Occipital lobe (tissue), 2 donors: ENCODE measurements around the gene ACSM2A. TPM values are rescaled to one million over a fixed set of nuclear protein-coding genes. Genes with fewer than 3 reads are reported as not detected.
"Not testable (repeated sequence)": the region's sequence is repeated elsewhere in the genome, so short reads cannot be mapped to it uniquely, and the experiment has no call there.

Source experiments
- DNase-seq: peaks from one replicate; lab custom pipeline; 2025; lab: John Stamatoyannopoulos, UW
- total RNA-seq: library from RNA; depleted of rRNA; stranded (reverse); fragments of >200 nt; gene quantifications from one replicate; pipeline ENCODE4 v1.2.3, GENCODE V29; 2014

Gene ACSM2A
- total RNA-seq, 1 donor from 2014 or later = not detected

DNA sequence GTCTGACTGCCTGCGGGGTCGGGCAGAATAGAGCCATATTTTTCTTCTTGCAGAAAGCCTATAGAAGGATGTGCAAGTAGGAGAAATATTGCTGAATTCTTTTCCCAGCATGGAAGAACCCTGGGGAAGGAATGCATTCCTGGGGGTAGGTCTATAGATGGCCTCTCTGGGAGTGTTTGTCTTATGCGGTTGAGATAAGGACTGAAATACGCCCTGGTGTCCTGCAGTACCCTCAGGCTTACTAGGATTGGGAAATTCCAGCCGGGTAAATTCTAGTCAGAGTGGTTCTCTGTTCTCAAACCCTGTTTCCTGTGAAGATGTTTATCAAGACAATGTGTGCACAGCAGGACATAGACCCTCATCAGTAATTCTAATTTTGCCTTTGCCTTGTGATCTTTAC is 2.3 kb downstream of the ACSM2A start:
- not testable (repeated sequence) for DNase-seq

DNA sequence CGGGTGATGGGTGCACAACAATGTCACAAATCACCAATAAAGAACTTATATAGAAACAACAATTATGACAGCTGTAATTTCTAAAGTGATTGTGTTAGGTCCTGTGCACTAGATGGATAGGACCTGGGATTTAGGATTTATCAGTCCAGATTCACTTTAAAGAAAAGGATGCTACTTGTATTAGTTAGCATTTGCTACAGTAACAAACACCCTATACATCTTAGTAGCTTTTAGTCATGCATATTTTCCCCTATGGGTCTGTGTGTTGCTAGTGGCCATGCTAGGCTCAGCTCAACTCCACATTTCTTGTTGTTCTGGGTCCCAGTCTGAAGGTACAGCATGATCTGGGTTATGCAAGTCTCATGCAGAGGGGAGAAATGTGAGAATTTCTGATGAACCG is 7.9 kb downstream of the ACSM2A start:
- DNase-seq = not testable (repeated sequence)

DNA sequence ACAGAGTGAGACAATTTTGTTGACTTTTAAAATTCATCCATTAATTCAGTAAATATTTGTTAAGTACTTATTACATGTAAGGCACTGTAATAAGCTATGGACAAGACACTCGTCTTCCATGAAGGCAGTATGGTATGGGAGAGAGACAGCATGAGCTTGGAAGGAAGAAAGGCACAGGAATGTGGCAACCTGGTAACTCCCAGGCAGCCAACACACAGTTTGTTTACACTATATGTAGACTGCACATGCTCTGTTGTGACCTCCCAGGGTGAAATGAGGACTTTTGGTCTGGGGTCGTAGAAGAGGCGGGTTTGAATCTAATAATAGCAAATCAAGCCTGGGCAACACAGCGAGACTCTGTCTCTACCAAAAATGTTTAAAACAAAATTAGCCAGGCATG is 9.0 kb downstream of the ACSM2A start:
- not testable (repeated sequence) for DNase-seq

DNA sequence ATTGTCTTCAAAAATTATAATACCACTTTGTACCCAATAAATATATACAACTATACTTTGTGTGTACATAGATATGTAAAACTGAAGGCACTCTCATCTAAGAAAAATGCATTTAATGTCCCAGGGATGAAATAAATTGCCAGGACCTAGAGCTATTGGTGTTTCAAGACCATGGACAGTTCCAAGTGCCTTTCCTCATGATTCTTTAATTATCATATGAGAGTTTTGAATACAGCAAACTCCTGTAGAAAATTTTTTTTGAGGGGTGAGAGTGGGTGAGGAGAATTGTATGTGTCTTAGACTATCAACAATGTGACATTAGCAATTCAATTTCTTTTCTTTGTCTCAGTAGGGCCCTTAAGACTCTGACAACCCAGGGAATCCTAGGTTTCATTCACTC is 17.6 kb downstream of the ACSM2A start:
- not testable (repeated sequence) for DNase-seq

- not testable (repeated sequence) for DNase-seq
Observed at GRCh38 chr16:20469930-20470329, 18.6 kb downstream of the ACSM2A start.

GRCh38 chr16:20470732-20471131 is 19.4 kb downstream of the ACSM2A start:
- not testable (repeated sequence) for DNase-seq

GRCh38 chr16:20477188-20477744 is 25.9 kb downstream of the ACSM2A start:
- not testable (repeated sequence) for DNase-seq

- not testable (repeated sequence) for DNase-seq
Observed at GRCh38 chr16:20483989-20484388, 32.7 kb downstream of the ACSM2A start.

DNA sequence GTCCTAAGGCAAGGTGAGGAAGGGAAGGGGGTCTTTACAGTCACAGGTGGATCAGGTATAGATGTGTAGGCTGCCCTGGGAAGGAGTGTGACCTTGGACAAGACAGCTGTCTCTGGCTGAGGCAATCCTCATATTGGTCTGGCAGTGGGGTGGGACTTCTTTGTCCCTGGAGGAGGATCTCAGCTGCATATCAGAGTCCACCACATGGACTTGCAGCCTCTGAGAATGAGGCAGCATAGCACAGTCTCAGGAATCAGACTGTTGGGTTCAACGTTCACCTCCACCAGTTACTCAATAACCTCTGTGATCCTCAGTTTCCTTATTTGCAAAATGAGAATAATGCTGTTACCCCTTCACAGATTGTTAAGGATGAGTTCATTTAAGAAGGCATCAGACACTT is 33.4 kb downstream of the ACSM2A start:
- DNase-seq = no peak

DNA sequence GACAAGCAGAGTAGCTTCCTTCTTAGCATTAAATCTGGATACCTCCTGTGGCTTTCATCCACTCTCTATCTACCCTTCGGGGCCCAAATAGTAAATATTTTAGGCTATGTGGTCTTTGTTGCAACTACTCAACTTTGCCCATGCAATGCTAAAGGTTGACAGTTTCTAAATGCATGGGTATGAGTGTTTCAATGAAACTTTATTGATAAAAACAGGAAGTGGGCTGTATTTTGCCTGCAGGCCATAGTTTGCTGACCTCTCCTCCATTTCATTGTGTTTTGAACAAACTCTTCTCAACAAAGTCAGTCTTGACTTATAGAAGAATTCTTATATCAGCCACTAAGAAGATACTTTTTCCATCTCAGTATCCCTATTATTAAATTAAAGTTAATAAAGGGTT is 34.1 kb downstream of the ACSM2A start:
- DNase-seq = no peak

DNA sequence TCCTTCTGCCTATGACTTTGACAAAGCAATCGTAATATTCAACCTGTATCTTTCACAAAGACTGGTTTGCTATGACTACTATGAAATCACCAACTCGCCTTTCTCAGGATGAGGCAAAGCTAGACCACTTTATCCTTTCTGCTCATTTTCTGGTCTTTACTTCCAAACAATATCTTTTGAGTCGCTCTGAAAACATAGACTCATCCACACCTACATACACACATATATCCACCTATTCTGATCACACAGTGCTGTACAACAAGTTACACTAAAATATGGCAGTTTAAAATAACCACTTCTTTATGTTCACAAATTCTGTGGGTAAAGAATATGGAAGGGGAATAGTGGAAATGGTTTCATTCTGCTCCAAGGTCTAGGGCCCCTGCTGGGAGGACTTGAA is 39.7 kb downstream of the ACSM2A start:
- not testable (repeated sequence) for DNase-seq

- not testable (repeated sequence) for DNase-seq
Observed at GRCh38 chr16:20491448-20491847, 40.1 kb downstream of the ACSM2A start.

GRCh38 chr16:20504418-20504817 is 53.1 kb downstream of the ACSM2A start:
- no peak for DNase-seq

DNA sequence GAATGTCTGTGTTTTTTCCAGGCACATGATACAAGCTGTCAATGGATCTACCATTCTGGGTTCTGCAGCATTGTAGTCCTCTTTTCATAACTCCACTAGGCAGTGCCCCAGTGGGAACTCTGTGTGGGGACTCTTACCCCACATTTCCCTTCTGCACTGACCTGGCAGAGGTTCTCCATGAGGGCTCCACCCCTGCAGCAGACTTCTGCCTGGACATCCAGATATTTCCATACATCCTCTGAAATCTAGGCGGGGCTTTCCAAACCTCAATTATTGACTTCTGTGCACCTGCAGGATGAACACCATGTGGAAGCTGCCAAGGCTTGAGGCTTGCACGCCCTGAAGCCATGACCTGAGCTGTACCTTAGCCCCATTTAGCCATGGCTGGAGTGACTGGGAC is 56.0 kb downstream of the ACSM2A start:
- DNase-seq = no peak

DNA sequence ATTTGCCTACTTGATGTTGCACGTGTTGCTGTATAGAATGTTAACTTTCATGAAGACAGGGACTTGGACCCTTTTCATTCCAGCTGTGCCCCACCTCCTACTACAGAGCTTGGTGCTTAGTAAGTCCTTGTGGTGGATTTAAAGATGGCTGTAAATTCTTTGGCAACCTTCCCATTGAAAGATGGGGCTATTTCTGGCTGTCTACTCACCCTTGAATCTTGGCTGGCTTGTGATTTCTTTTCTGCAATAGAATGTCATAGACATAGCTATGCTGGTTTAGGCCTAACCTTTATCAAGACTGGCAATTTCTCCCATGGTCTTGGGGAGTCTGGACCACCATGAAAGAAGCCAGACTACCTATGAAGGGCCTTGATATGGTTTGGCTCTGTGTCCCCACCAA is 59.0 kb downstream of the ACSM2A start:
- no peak for DNase-seq

- no peak for DNase-seq
Observed at GRCh38 chr16:20515688-20516090, 64.4 kb downstream of the ACSM2A start.

- no peak for DNase-seq
Observed at GRCh38 chr16:20517149-20517548, 65.8 kb downstream of the ACSM2A start.

DNA sequence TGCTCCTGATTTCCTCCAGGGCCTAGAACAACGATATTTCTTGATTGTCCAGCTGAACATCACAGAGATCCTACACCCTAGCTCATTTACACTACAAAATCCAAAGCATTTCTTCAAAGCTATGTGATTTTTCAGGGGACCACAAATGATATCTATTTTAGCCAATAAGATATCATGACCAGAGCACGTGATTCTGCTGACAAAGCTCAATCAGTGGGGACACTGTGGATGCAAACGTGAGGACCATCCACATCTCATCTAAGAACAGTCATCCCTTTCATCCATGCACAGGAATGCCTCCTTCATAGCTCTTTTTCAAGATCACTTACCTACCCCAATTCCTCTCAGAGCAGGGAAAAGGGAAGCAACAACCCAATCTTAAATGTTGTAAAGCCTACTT is 67.9 kb downstream of the ACSM2A start:
- DNase-seq = no peak

- DNase-seq = no peak
Observed at GRCh38 chr16:20520103-20520502, 68.8 kb downstream of the ACSM2A start.

DNA sequence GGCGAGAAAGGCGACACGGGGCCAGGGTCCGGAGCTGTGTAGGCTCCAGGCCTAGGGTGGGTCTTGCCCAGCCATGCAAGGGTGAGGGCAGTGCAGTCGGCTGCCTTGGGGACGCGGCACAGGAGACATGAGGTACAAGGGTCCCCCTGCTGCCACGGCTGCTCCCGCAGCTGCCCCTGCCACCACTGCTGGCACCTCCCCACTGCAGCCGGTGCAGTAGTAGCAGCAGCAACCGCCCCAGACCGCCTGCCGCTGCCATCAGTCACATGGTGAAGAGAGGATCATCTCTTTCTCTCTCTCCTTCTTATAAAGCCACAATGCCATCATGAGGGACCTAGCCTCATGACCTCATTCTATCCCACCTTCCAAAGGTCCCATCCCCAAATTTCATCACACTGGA is 80.5 kb downstream of the ACSM2A start:
- not testable (repeated sequence) for DNase-seq

GRCh38 chr16:20532284-20532792 is 81.0 kb downstream of the ACSM2A start:
- DNase-seq = not testable (repeated sequence)

DNA sequence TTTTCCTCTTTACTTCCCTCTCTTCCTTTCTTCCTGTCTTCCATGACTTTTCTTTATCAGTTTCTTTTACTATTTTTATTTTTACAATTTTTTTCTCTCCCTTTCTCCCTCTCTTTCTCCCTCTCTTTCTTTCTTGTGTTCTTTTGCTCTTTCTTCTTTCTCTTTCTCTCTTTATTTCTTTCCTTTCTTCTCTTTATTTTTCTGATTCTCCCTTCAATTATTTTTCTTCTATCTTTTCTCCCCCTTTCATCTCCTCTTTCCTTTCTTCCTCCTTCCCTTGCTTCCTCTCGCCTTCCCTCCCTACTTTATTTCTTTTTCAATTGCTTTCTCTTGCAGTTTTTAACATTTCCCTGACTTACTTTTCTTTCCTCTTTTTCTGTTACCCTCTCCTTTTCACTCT is 85.3 kb downstream of the ACSM2A start:
- not testable (repeated sequence) for DNase-seq
